Retina (tissue), 1 donor: ENCODE results near the gene FOXP1.
A peak's percentile ranks its signal among the peaks of the same experiment; 100 is the strongest.

Experiments used
- DNase-seq: peaks from one replicate; pipeline ENCODE4 v3.0.0-alpha.2; 2016

The FOXP1 gene

DNA sequence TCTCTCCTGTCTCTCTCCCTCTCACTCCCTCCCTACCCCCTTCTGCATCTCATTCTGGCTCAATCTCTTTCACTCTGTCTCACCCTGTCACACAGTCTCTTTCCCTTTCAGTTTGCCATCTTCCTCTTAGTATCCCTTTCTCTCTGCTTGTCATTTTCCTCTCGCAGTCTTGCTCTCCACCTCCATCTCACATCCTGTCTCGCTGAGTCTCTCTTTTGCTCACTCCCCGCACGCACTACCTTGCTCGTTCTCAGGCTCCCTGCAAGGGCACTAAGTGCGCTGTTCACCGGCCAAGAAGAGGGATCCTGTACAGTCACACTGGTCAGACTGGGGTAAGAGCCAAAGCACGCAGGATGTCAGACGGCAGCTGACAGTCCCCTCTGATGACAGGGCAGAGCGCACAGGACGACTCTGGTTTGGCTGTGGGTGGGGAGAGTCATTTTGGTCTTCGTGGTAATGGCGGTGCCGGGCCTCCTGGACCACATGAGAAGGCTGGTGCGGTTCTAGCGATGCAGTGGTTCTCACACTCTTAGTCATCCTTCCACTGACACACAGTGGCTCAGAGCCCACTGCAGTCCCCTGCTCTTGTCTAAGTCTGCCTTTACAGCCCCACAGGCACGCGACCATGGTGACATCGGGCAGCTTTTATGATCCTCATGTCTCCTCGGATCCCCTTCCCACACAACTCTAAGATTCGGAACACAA, 356.8 kb downstream of the FOXP1 start:
- DNase-seq = no peak

DNA sequence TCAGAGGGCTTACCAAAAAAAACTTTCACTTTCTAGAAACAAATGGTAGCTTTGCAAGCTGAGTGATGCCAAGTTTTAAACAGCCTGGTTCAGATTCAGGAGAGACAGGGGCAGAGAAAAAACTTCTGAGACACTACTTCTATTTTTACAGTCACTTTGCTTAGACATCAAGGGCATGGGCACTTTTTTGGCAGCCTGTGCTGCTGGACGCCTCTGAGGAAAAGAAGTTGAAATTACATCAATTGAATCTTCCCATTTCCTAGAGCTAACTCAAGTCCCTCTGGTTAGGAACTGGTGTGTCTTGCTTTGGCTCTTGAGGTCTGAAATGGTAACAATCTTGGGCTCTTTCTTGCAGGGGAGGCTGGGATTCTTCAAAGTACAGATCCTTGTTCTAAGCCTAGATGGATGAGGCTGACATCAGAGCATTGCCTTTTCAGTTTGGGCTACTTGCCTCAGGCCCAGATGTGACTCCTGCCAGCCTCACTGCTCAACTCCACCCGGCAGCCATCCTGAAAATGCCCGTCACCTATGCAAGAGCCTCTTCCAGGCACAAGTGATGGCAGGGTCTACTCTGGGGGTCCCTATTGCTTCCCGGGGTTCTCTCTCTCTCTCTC, 357.5 kb downstream of the FOXP1 start:
- DNase-seq = no peak

DNA sequence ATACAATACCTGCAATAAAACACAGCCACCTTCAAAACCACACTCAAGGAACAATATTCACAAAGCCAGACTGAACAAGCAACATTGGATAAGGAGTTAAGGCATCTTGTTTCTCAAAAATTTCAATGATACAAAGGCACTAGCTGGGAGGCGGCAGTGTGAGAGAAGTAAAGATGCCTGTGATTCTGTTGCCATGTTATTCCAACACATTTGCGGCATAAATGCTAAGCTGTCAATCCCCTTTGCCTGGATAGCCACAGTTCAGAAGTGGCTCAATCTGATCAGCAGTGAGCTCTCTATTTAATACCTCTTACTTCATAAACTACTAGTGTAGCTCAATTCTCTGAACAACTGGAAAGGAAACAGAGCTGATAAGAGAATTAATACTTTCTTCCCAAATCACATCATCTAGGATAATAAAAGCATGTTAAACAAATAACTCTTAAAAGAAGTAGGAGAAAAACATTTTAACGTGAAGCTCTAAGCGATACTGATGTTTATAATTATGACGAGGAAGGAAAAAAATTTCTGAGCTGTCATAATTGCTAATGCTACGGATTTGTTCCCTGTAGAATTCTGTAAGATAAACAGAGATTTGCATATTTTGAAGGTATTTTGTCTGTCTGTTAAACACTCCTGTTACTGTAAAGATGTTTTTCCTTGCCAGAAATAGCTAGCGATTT, 358.4 kb downstream of the FOXP1 start:
- no peak for DNase-seq

- DNase-seq = no peak
These were observed 363.5 kb downstream of the FOXP1 start for GRCh38 chr3:71219744-71220638.

- no peak for DNase-seq
These were observed 365.0 kb downstream of the FOXP1 start for GRCh38 chr3:71218508-71218907.

- no peak for DNase-seq
These were observed 365.8 kb downstream of the FOXP1 start for GRCh38 chr3:71217640-71218222.

DNA sequence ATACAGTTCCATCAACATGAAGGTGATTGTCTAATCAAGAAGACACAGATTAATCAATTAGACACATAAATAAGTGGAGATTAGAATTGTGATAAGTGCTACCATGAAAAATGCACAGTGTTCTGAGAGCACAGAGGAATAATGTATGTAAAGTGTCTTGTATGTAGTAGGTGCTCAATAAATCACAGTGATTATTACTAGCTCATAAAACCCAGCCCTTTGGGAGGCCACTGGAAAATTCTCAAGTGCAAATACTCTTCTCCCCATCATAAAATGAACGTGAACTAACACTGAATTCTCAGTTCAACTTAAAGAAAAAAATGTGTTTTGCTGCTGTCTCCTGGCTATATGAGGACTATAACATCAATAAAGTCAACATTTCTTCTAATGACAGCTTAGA, 368.2 kb downstream of the FOXP1 start:
- no peak for DNase-seq

GRCh38 chr3:71214797-71215196, 368.7 kb downstream of the FOXP1 start:
- no peak for DNase-seq

DNA sequence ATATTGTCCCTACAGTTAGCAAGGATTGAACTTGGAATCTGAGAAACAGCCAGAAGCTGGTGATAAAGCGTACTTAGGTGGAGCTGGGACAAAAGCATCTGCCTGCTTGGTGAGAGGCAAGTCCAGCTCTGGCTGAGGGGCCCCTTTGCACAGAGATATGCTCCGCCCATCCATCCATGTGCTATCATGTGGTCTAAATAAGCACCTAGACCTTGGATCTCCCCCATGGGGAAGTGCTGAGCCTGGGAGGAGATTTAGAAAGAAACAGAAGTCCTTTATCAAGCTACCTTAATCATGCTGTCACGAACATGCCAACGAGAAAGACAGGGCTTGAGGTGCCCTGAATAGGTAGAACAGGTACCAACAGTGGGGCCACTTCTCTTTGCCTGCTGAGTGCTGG, 369.5 kb downstream of the FOXP1 start:
- no peak for DNase-seq

GRCh38 chr3:71211083-71211482, 372.4 kb downstream of the FOXP1 start:
- DNase-seq = no peak

DNA sequence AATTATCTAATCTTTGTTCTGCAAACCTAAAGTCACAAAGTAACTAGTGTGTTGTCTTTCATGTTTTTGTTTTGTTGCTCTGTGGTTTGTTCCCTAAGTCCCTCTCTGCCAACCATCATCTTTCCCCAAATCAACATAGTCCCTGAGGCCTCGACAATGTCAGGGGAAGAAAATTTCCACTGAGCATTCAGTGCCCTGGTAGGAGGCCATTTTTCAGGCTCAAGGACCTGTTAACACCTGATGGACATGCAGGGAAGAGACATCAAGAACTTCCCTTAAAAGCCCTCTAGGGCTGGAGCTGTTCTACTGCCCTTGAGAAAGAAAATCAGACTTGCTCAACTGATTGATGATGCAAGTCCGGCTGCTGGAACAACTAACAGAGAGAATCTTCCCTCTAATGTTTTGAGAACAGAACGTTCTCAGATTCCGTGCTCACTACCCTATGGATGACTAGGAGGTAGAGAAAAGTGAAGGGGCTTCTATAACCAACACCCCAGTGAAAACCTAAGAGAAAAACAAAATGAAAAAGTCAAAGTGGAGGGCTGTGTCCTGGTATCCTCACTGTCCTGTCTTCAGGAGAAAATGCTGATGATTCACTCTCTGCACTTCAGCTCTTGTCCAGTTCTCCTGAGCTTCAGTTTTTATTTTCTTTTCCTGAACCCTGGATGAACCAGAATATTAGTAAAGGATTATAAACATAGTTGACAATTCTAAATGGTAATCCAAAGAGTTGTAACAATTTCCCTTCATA, 373.1 kb downstream of the FOXP1 start:
- no peak for DNase-seq

DNA sequence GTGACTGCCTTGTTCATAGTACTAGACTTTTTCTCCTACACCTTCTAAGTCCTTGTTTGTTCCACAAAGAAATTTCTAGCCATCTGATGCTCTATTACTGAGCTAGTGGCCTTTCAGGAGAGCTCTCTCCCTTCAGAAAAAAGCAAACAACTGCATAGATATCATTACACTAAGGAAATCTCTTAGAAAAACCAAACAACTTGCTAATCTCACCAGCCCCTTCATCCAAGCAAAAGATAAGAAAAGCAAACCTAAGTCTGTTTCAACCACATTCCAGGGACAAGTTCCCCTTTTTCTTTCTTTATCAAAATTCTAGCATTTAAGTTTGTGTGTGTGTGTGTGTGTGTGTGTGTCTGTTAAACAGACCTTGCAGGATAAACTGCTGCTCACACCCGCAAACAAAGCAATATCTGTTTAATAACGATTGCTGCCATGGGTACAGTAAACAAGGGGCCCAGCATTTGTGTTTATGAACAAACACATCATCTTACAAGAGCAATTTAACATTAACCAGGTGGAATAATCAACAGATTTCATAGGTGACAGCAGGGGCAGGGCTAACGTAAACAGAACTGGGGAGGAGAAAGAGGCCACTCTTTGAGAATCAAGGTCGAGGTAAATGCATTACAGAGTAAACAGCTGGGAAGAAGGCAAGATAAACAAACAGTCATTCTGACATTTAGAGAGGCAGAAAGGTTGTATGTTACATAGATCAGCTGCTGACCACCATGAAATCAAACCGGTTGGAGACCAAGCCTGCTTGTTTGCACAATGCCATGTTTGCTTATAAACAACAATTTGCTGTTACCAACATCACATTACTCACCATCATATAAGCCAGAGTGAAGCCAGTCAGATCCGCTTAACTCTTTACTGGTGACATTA, 375.1 kb downstream of the FOXP1 start:
- no peak for DNase-seq

DNA sequence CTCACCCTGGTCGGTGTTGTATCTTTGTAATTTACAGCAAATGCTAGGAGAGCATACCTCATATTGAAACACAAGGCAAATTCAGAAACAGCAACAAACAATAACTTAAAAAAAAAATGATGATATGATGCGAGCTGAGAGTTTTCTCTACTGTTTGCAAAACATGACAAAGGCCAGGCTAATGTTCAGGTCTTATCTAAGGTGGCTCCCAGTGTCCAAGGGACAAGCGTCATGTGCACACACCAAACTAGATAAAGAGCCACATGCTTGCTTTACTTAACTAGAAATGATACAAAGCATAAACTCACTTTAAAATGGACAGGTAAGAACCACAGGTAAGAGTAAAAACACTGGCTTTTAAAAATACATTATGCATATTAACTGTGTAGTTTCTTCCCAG, 375.9 kb downstream of the FOXP1 start:
- DNase-seq = no peak

DNA sequence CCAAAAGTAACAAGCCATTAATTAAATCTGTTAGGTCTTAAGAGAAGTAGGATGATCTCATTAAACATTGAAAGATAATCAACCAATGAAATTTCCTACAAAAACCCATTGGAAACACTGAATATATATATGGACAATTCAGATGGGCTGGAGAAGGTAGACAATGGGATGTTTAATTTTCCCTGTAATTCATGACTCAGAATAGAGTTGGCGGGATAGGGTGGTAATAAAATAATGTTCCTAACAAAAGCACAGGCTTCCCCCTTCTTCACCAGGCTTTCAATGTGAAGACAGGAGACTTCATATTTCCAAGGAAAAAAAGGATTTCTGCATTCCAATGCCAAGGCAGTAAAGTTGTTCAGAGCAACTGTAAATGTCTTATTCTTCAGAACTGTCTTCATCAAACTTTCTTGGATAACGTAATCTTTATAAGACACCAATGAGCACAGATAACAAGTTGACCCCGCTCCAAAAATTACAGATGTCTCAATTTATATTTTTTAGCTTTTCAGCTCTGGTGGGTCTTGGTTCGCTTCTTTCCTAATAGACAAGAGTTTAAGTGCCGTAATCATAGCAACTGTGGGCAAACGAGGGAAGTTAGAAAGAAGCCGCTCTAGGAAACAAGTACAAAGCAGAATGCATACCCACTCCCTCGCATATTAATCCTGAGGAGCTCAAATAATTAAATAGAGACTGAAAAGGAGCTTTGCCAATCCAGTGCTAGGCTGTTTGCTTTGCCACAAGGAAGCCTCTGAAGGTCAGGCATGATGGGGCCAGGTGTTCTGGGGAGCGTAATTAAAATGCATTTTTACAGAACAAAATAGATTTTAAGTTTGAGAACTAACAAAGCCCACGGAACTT, 377.0 kb downstream of the FOXP1 start:
- no peak for DNase-seq

GRCh38 chr3:71203727-71204488, 379.6 kb downstream of the FOXP1 start:
- peak; percentile 36 for DNase-seq

GRCh38 chr3:71202848-71203533, 380.5 kb downstream of the FOXP1 start:
- peak; percentile 49 for DNase-seq

DNA sequence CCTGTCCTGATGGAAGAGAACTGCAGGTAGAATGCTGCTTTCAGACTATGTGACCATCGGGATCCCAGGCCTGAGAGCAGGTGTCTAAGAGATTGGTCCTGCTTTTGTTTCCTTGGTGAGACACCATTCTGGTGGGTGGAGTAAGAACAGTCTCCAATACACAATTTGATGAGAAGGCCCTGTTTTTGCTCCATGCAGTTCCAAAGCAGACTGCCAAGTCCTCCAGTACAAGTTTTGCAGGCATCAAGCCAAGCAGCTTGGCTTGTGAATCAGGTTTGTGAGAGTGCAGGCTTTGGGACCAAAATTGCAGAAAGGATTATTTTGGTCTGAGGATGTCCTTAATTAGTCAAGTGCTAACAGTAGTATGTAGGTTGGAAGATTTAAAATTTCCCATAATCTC, 381.6 kb downstream of the FOXP1 start:
- no peak for DNase-seq

GRCh38 chr3:71197841-71198565, 385.5 kb downstream of the FOXP1 start:
- no peak for DNase-seq
